Activated CD4-positive, alpha-beta memory T cell treated with anti-CD3 and anti-CD28 coated beads for 36 hours (primary cell): ENCODE data around the gene PLAGL2. TPM values are rescaled to one million over a fixed set of nuclear protein-coding genes. Genes with fewer than 3 reads are reported as not detected.

Experiments
- CTCF ChIA-PET: fragments of 350-600 bp; sonication (Branson Sonifier 250); formaldehyde crosslinking; loops from one replicate; lab custom pipeline; 2021; ENCODE audit warnings: antibody characterized with exemption, inconsistent platforms; lab: Charles Lee
- POLR2A ChIA-PET: fragments of 350-600 bp; sonication (Branson Sonifier 250); formaldehyde crosslinking; loops from one replicate; lab custom pipeline; 2021; ENCODE audit warnings: antibody characterized with exemption; lab: Charles Lee
- DNase-seq: peaks from one replicate; pipeline ENCODE4 v3.0.0-alpha.2; 2020
- H3K27ac Mint-ChIP-seq: one replicate; pipeline ENCODE4 v1.8.0; 2021; ENCODE audit warnings: mixed read lengths
- H3K27me3 Mint-ChIP-seq: one replicate; pipeline ENCODE4 v1.8.0; 2021; ENCODE audit warnings: mixed read lengths
- H3K36me3 Mint-ChIP-seq: one replicate; pipeline ENCODE4 v1.8.0; 2021; ENCODE audit warnings: mixed read lengths
- H3K4me1 Mint-ChIP-seq: one replicate; pipeline ENCODE4 v1.8.0; 2021; ENCODE audit warnings: low read depth, mixed read lengths
- H3K4me3 Mint-ChIP-seq: one replicate; pipeline ENCODE4 v1.8.0; 2021; ENCODE audit warnings: mild to moderate bottlenecking, mixed read lengths
- H3K9me3 Mint-ChIP-seq: one replicate; pipeline ENCODE4 v1.8.0; 2021; ENCODE audit warnings: mixed read lengths
- intact Hi-C: fragments of 100-400 bp; cut with micrococcal nuclease; formaldehyde crosslinking; loops from one replicate; pipeline ENCODE4 v1.15.1; 2023
- total RNA-seq, 2 experiments: library from RNA; stranded (reverse); gene quantifications; one replicate each; pipeline ENCODE4 v1.2.3, GENCODE V29; 2021

Gene PLAGL2
- total RNA-seq, 2 experiments from 2014 or later, result 93.9 to 95.6 TPM

DNA sequence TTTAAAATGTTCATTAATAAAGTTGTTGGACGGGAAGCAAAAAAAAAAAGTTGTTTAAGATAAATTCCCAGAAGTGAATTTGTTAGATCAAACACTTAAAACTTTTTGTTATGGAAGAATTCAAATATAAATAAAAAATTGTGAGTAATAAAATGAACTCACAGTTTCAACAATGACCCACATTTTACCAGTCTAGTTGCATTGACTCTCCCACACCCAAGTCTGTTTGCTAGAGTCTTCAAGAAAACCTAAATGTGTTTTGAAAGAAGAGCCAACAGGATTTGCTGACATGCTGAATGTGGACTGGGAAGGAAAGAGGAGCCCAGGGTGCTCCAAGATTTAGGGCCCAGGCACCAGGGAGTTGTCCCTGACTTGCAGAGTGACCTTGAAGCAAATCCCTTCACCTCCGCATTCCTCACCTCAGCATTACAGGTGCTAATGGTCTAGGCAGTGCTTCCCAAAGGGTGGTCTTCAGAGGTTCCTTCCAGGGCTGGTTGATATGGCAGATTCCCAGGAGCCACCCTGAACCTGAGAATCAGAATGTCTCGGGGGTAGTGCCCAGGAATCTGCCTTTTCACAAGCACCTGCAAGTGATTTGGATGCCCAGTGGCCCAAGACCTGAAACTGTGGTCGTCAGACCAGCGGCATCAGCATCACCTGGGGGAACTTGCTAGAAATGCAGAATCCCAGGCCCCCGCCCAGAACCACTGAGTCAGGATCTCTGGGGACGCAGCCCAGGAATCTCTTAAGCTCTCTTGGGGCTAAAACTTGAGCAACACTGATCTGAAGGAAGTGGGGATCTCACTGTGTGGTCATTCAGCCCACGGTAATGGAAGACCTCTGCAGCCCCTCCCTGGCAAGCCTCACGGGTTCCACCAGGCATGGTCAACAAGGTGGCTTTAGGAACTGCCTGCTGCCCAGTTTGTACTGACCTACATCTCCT is 31.2 kb upstream of the PLAGL2 start:
- Mint-ChIP-seq H3K27ac (no peak overlapping the region), H3K4me3 (no peak overlapping the region), H3K27me3 (no peaks in the 10 kb centered on the region), H3K4me1 (peaks cover 30% of the 10 kb centered on the region), H3K9me3 (no peaks in the 10 kb centered on the region), H3K36me3 (peaks cover 27% of the 10 kb centered on the region)
- CTCF ChIA-PET, result no interaction called here
- intact Hi-C loops, result no loop called here
- POLR2A ChIA-PET, result no interaction called here
- DNase-seq, result no peak

DNA sequence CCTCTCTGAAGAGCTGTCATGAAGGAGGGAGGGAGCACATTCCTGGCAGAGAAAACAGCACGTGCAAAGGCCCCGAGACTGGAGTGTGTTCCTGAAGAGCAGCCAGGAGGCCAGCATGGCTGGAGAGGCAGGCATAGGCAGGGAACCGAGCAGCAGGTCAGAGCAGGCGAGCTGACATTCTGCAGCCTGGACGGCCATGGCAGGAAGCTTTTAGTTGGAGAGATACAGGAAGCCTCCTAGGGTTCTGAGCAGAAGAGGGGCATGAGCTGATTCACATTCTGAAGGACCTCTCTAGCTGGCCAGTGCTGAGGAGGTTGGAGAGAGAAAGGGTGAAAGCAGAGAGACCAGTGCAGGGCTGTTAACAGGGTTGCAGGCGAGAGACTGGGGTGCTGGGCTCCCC is 29.9 kb upstream of the PLAGL2 start:
- H3K27ac Mint-ChIP-seq, result peak overlapping the region; percentile 34

DNA sequence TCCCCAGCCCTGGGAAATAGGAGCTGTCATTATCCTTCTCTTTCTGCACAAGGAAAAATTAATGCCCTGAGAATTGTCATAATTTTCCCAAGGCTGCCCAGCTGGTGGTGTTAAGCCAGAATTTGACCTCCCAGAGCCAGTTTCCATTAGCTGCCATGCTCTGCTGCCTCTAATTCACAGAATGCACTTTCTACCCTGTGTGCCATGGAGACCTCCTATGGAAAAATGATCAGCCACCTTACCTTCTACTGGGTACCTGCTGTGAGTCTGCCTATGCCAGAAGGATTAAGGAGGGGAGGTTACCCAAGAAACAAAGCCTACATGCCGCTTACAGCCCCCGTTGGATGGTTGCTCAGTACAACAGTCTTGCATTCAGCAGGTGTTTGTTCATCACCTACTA is 29.3 kb upstream of the PLAGL2 start:
- ChIA-PET CTCF (no interaction called here), POLR2A (interaction anchor here (0.5 kb wide), 1 partner anchor 9 kb away, joined by 3 read pairs; no protein-coding TSS in a partner anchor)
- H3K36me3 Mint-ChIP-seq, result peaks cover 44% of the 10 kb centered on the region
- DNase-seq, result no peak
- intact Hi-C loops, result no loop called here
- H3K4me1 Mint-ChIP-seq, result peaks cover 49% of the 10 kb centered on the region
- H3K4me3 Mint-ChIP-seq, result no peak overlapping the region
- H3K9me3 Mint-ChIP-seq, result no peaks in the 10 kb centered on the region
- peak overlapping the region; percentile 77 for H3K27ac Mint-ChIP-seq
- no peaks in the 10 kb centered on the region for H3K27me3 Mint-ChIP-seq

More for the DNA sequence above, 29.9 kb upstream of the PLAGL2 start:
- DNase-seq, result no peak
- H3K27me3 Mint-ChIP-seq, result no peaks in the 10 kb centered on the region
- peaks cover 41% of the 10 kb centered on the region for H3K36me3 Mint-ChIP-seq
- CTCF ChIA-PET, result no interaction called here
- POLR2A ChIA-PET, result no interaction called here
- intact Hi-C loops, result no loop called here
- H3K4me1 Mint-ChIP-seq, result peaks cover 43% of the 10 kb centered on the region
- H3K4me3 Mint-ChIP-seq, result no peak overlapping the region
- H3K9me3 Mint-ChIP-seq, result no peaks in the 10 kb centered on the region

DNA sequence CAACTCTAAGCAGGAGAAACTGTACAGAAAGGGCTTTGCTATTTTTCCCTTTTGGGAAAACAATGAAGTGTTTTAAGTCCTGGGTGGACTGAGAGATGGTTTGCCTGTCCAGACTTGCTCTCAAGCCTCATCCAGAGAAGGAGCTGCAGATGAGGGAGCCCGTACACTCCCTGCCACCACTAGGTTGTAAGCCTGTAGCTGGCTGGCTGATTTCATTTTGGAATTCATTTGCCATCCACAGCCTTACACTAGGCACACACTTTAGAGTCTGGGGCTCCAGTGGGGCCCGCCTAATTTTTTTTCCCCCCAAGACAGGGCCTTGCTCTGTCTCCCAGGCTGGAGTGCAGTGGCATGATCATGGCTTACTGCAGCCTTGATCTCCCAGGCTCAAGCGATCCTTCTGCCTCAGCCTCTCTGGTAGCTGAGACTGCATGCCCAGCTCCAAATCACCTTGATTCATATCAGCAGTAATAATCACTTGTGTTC is 28.5 kb upstream of the PLAGL2 start:
- intact Hi-C loops, result no loop called here
- DNase-seq, result no peak
- no peaks in the 10 kb centered on the region for H3K9me3 Mint-ChIP-seq
- no peak overlapping the region for H3K4me3 Mint-ChIP-seq
- H3K27me3 Mint-ChIP-seq, result no peaks in the 10 kb centered on the region
- peak overlapping the region; percentile 77 for H3K27ac Mint-ChIP-seq
- H3K36me3 Mint-ChIP-seq, result peaks cover 50% of the 10 kb centered on the region
- CTCF ChIA-PET, result no interaction called here
- POLR2A ChIA-PET, result interaction anchor here (0.5 to 1.3 kb wide), 2 partner anchors 10 to 50 kb away, joined by 3 to 6 read pairs; no protein-coding TSS in a partner anchor
- H3K4me1 Mint-ChIP-seq, result peaks cover 57% of the 10 kb centered on the region

DNA sequence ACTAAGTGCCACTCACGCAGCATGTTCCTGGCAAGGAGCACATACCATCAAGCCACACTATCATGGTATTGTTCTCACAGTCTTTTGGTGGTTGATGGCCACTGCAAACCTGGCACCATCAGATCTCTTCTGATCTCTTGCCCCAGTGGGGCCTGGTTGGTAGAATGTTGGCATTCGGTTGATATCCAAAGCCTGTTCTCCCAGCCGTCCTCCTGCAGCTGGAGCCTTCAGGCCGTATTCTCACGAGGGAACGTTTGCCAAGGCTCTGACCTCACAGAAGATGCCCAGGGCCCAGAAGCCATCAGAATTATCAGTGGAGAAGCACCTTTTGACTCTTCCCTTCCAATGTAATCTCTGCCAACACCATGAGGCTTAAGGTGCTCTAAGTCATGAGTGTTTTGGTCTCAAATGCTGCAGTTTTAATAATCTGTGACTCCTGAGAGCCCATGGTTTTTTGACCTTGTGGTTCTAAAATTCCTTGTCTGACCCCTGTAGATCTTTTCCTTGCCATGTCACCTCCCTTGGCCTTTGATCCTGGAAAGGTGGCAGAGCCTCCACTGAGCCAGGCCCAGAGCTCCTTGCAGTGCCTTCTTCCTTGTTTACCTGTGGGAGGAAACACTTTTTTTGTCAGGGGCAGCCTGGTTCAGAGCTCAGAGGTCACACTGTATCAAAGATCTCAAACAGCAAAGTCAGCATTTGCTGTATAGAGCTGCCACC is 27.9 kb upstream of the PLAGL2 start:
- Mint-ChIP-seq H3K36me3 (peaks cover 56% of the 10 kb centered on the region), H3K4me1 (peaks cover 59% of the 10 kb centered on the region), H3K4me3 (no peak overlapping the region), H3K9me3 (no peaks in the 10 kb centered on the region), H3K27me3 (no peaks in the 10 kb centered on the region), H3K27ac (peak overlapping the region; percentile 97)
- ChIA-PET POLR2A (interaction anchor here (1.3 kb wide), 1 partner anchor 50 kb away, joined by 6 read pairs; no protein-coding TSS in a partner anchor), CTCF (no interaction called here)
- intact Hi-C loops, result no loop called here
- no peak for DNase-seq

DNA sequence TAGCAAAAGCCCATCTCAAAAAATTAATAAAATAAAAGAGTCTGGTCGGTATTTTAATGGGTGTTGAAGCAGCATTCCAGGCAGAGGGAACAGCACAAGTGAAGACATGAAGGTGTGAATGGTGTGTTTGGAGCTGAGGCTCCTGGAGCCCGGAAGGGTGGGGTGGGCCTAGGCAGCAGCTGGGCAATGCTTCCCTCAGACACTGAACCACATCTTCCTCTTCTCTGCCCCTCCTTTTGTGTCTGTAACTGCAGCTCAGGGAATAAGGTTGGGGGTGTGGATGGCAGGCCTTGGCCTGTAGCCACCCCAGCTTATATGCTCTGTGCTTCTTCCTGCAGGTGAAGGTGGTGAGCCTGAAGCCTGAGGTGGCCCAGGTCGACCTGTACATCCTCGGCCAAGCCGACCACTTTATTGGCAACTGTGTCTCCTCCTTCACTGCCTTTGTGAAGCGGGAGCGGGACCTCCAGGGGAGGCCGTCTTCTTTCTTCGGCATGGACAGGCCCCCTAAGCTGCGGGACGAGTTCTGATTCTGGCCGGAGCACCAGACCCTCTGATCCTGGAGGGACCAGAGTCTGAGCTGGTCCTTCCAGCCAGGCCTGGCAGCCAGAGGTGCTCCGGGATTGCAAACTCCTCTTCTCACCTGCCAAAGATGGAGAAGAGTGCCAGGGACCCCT is 26.7 kb upstream of the PLAGL2 start:
- intact Hi-C loops, result no loop called here
- Mint-ChIP-seq H3K4me3 (no peak overlapping the region), H3K36me3 (peaks cover 58% of the 10 kb centered on the region), H3K27ac (peak overlapping the region; percentile 97), H3K27me3 (no peaks in the 10 kb centered on the region), H3K4me1 (peaks cover 55% of the 10 kb centered on the region), H3K9me3 (no peaks in the 10 kb centered on the region)
- POLR2A ChIA-PET, result interaction anchor here (1.4 kb wide), 1 partner anchor 18 kb away, joined by 5 read pairs; no protein-coding TSS in a partner anchor
- CTCF ChIA-PET, result no interaction called here
- DNase-seq, result no peak

DNA sequence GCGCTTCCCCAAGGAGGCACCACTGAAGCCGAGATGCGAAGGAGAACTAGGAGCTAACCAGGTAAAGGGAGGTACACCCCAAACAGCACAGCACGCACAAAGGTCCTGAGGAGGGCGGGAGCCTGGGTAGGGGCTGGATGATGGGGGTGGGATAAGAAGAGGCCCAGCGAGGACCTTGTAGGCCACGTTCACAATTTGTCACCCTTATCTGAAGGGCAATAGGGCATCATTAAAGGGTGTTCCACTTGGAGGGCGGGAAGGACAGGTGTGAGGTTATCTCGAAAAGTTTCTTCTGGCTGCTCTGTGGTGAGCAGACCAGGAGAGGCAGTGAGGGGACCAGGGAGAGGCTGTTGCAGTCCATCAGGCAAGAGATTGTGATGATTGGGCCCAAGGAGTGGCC is 25.7 kb upstream of the PLAGL2 start:
- H3K4me1 Mint-ChIP-seq, result peaks cover 50% of the 10 kb centered on the region
- peaks cover 68% of the 10 kb centered on the region for H3K36me3 Mint-ChIP-seq
- H3K9me3 Mint-ChIP-seq, result no peaks in the 10 kb centered on the region
- ChIA-PET POLR2A (interaction anchor here (1.4 to 3.4 kb wide), 7 partner anchors 11 to 100 kb away, joined by 5 to 36 read pairs (median 8); no protein-coding TSS in a partner anchor), CTCF (no interaction called here)
- intact Hi-C loops, result no loop called here
- peak overlapping the region; percentile 97 for H3K27ac Mint-ChIP-seq
- H3K4me3 Mint-ChIP-seq, result no peak overlapping the region
- no peaks in the 10 kb centered on the region for H3K27me3 Mint-ChIP-seq
- DNase-seq, result no peak

DNA sequence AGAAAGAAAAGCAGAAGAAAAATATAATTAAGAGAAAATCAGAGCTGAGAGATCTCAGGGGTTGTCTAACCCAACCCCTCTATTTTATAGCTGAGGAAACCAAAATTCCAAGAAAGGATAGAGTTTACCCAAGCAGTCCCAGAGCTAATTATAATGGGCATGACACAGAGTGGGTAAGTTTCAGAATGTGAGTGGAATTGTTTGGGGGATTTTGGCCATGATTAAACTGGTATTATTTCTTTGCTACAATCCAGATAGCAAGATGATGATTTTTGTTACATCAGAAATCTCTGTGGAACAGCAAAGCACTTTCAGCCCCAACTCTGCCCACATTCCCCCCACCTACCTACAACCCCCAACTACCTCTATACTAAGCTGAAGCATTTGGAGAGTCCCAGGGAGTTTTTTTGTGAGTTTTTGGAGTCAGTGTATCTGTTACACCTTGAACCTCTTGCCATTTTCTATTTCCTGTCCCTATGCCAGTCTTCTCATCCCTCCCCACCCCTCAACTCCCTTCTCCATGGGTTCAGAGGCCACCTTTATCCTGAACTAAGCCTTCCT is 24.9 kb upstream of the PLAGL2 start:
- Mint-ChIP-seq H3K9me3 (no peaks in the 10 kb centered on the region), H3K4me3 (peak overlapping the region; percentile 45), H3K27me3 (no peaks in the 10 kb centered on the region), H3K27ac (peak overlapping the region; percentile 97), H3K36me3 (peaks cover 70% of the 10 kb centered on the region), H3K4me1 (peaks cover 50% of the 10 kb centered on the region)
- ChIA-PET POLR2A (interaction anchor here (0.6 to 3.4 kb wide), 15 partner anchors 10 to 127 kb away, joined by 3 to 36 read pairs (median 5); no protein-coding TSS in a partner anchor), CTCF (interaction anchor here (0.8 to 1.0 kb wide), 4 partner anchors 45 to 133 kb away, joined by 3 read pairs; partner anchors contain the start of gene KIF3B)
- DNase-seq, result peak; percentile 64
- intact Hi-C loops, result loop anchor here (1.0 kb wide), 5 partner anchors 17 to 123 kb away; no protein-coding TSS in a partner anchor

DNA sequence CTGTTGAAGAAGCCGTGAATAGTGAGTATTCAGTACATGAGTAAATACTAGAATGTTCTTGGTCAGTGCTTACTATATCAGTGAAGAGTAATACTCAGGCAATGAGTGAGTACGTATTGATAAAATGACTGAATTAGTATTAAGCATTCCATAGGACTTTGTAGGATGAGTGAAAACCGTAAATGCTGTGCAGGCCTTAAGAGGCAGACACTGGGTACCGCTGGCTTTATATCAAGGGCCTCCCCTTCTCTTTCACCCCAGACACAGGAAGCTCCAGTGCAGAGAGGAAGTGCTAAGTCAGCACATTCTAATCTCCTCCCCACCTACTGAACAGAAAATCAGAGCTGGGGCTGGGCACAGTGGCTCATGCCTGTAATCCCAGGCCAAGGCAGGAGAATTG is 24.3 kb upstream of the PLAGL2 start:
- peak overlapping the region; percentile 97 for H3K27ac Mint-ChIP-seq
- H3K27me3 Mint-ChIP-seq, result no peaks in the 10 kb centered on the region
- ChIA-PET CTCF (interaction anchor here (0.8 to 1.0 kb wide), 4 partner anchors 45 to 133 kb away, joined by 3 read pairs; partner anchors contain the start of gene KIF3B), POLR2A (interaction anchor here (0.6 to 3.4 kb wide), 14 partner anchors 9 to 128 kb away, joined by 3 to 36 read pairs (median 6); no protein-coding TSS in a partner anchor)
- H3K36me3 Mint-ChIP-seq, result peaks cover 68% of the 10 kb centered on the region
- no peaks in the 10 kb centered on the region for H3K9me3 Mint-ChIP-seq
- peak; percentile 75 for DNase-seq
- peak overlapping the region; percentile 45 for H3K4me3 Mint-ChIP-seq
- intact Hi-C loops, result loop anchor here (1.0 kb wide), 5 partner anchors 17 to 123 kb away; no protein-coding TSS in a partner anchor
- H3K4me1 Mint-ChIP-seq, result peaks cover 50% of the 10 kb centered on the region

DNA sequence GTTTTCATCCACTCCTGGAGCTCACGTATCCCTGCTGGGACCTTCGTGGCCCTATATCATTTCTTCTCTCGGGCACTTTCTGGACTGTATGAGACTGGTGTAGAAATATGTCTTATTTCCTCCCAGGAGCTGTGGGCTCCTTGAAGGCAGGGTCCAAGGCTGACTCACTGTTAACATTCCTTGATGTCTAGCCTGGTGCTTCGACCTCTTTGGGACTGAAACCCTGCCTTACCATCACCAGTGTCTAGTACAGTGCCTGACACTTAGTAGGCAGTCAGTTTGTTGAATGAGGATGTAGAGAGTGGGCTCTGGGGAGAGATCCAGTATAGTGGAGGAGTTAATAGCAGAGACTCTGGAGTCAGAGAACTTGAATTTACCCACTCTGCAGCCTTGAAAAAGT is 23.7 kb upstream of the PLAGL2 start:
- intact Hi-C loops, result no loop called here
- ChIA-PET CTCF (interaction anchor here (0.9 kb wide), 1 partner anchor 255 kb away, joined by 3 read pairs; no protein-coding TSS in a partner anchor), POLR2A (interaction anchor here (1.2 to 3.4 kb wide), 6 partner anchors 18 to 102 kb away, joined by 3 to 36 read pairs (median 8); no protein-coding TSS in a partner anchor)
- peak overlapping the region; percentile 97 for H3K27ac Mint-ChIP-seq
- no peaks in the 10 kb centered on the region for H3K9me3 Mint-ChIP-seq
- no peaks in the 10 kb centered on the region for H3K27me3 Mint-ChIP-seq
- no peak for DNase-seq
- H3K4me3 Mint-ChIP-seq, result no peak overlapping the region
- peaks cover 65% of the 10 kb centered on the region for H3K36me3 Mint-ChIP-seq
- peaks cover 52% of the 10 kb centered on the region for H3K4me1 Mint-ChIP-seq

DNA sequence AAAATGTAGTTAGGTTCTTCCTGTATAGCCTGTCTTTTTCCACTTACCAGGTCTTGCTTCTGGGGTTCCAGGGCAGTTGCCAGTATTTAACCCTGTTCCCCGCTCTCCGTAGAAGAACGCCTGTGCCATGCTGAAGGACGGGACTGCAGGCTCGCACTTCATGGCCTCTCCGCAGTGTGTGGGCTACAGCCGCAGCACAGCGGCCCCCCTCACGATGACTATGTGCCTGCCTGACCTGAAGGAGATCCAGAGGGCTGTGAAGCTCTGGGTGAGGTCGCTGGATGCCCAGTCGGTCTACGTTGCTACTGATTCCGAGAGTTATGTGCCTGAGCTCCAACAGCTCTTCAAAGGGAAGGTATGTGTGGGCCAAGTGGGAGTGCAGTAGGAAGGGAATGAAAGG is 23.2 kb upstream of the PLAGL2 start:
- H3K36me3 Mint-ChIP-seq, result peaks cover 65% of the 10 kb centered on the region
- no peak for DNase-seq
- intact Hi-C loops, result no loop called here
- H3K27ac Mint-ChIP-seq, result peak overlapping the region; percentile 97
- H3K27me3 Mint-ChIP-seq, result no peaks in the 10 kb centered on the region
- H3K4me3 Mint-ChIP-seq, result no peak overlapping the region
- ChIA-PET CTCF (interaction anchor here (0.9 kb wide), 1 partner anchor 255 kb away, joined by 3 read pairs; no protein-coding TSS in a partner anchor), POLR2A (interaction anchor here (0.8 to 3.4 kb wide), 2 partner anchors 55 to 505 kb away, joined by 3 to 36 read pairs; no protein-coding TSS in a partner anchor)
- no peaks in the 10 kb centered on the region for H3K9me3 Mint-ChIP-seq
- peaks cover 53% of the 10 kb centered on the region for H3K4me1 Mint-ChIP-seq
